MM.1S (cell line): Measurements from ENCODE around the gene CACNA2D1.

ENCODE experiments used
- DNase-seq: peaks from one replicate; pipeline ENCODE4 v3.0.0-alpha.2; 2015
- H2AFZ ChIP-seq: fragments of 300-600 bp; sonication (generic); 2 replicates; pipeline ENCODE4 v1.6.0; 2016; ENCODE audit warnings: antibody characterized with exemption, low read length
- H3F3A ChIP-seq: fragments of 300-600 bp; sonication (generic); 2 replicates; pipeline ENCODE4 v1.6.1; 2016; ENCODE audit warnings: mild to moderate bottlenecking, antibody characterized with exemption, low read length, moderate library complexity, mixed read lengths; ENCODE audit not compliant: insufficient read depth
- H3K27ac ChIP-seq: fragments of 300-600 bp; sonication (generic); 2 replicates; pipeline ENCODE4 v1.5.1; 2016; ENCODE audit warnings: mild to moderate bottlenecking, low read length
- H3K27me3 ChIP-seq: fragments of 300-600 bp; sonication (generic); replicated peaks from 2 replicates; pipeline ENCODE4 v1.6.0; 2016; ENCODE audit warnings: low read length; ENCODE audit not compliant: insufficient read depth
- H3K36me3 ChIP-seq: fragments of 300-600 bp; sonication (generic); replicated peaks from 2 replicates; pipeline ENCODE4 v1.6.1; 2016; ENCODE audit warnings: mild to moderate bottlenecking, low read length, mixed read lengths; ENCODE audit not compliant: insufficient read depth
- H3K4me1 ChIP-seq: fragments of 300-600 bp; sonication (generic); 2 replicates; pipeline ENCODE4 v1.6.1; 2016; ENCODE audit warnings: low read length, mixed read lengths
- H3K4me2 ChIP-seq: fragments of 300-600 bp; sonication (generic); 2 replicates; pipeline ENCODE4 v1.6.0; 2016; ENCODE audit warnings: low read depth, low read length
- H3K4me3 ChIP-seq: fragments of 300-600 bp; sonication (generic); 2 replicates; pipeline ENCODE4 v1.5.1; 2016; ENCODE audit warnings: low read length, mixed read lengths
- H3K79me2 ChIP-seq: fragments of 300-600 bp; sonication (generic); 2 replicates; pipeline ENCODE4 v1.6.1; 2016; ENCODE audit warnings: mixed run types, low read length, mixed read lengths
- H3K9ac ChIP-seq: fragments of 300-600 bp; sonication (generic); 2 replicates; pipeline ENCODE4 v1.6.1; 2016; ENCODE audit warnings: low read length, mixed read lengths
- H3K9me2 ChIP-seq: fragments of 300-600 bp; sonication (generic); replicated peaks from 2 replicates; pipeline ENCODE4 v1.6.1; 2016; ENCODE audit warnings: mild to moderate bottlenecking, low read length, mixed read lengths; ENCODE audit not compliant: insufficient read depth
- H3K9me3 ChIP-seq: fragments of 300-600 bp; sonication (generic); replicated peaks from 2 replicates; pipeline ENCODE4 v1.6.1; 2016; ENCODE audit warnings: mild to moderate bottlenecking, low read length, mixed read lengths; ENCODE audit not compliant: insufficient read depth
- H4K20me1 ChIP-seq: fragments of 300-600 bp; sonication (generic); 2 replicates; pipeline ENCODE4 v1.6.1; 2016; ENCODE audit warnings: mild to moderate bottlenecking, low read length, moderate library complexity, mixed read lengths; ENCODE audit not compliant: insufficient read depth
- CTCF ChIP-seq: fragments of 300-600 bp; sonication (generic); IDR thresholded peaks from 2 replicates; pipeline ENCODE4 v1.5.1; 2016; ENCODE audit warnings: antibody characterized with exemption, low read length, mixed read lengths
- EZH2 ChIP-seq: fragments of 300-600 bp; sonication (generic); optimal IDR thresholded peaks from 2 replicates; pipeline ENCODE3; 2017; ENCODE audit warnings: low read depth, mild to moderate bottlenecking, antibody characterized with exemption, low read length, mixed read lengths
- EZH2phosphoT487 ChIP-seq: fragments of 300-600 bp; sonication (generic); IDR thresholded peaks from 2 replicates; pipeline ENCODE4 v1.6.1; 2018; ENCODE audit warnings: antibody characterized with exemption, low read length

Gene CACNA2D1

GRCh38 chr7:82183634-82184033, 259.9 kb downstream of the CACNA2D1 start:
- no peaks in the 10 kb centered on the region for H3K36me3 ChIP-seq
- H2AFZ ChIP-seq, result no peak overlapping the region
- H3K9me3 ChIP-seq, result no peaks in the 10 kb centered on the region
- H3K27me3 ChIP-seq, result no peaks in the 10 kb centered on the region
- no peak for TF ChIP-seq EZH2
- TF ChIP-seq CTCF, result no peak
- TF ChIP-seq EZH2phosphoT487, result no peak
- H3K4me2 ChIP-seq, result no peak overlapping the region
- no peaks in the 10 kb centered on the region for H4K20me1 ChIP-seq
- H3K9ac ChIP-seq, result no peak overlapping the region
- no peak for DNase-seq
- no peak overlapping the region for H3K4me3 ChIP-seq
- H3F3A ChIP-seq, result no peaks in the 10 kb centered on the region
- H3K4me1 ChIP-seq, result no peaks in the 10 kb centered on the region
- no peaks in the 10 kb centered on the region for H3K79me2 ChIP-seq
- no peaks in the 10 kb centered on the region for H3K9me2 ChIP-seq
- no peak overlapping the region for H3K27ac ChIP-seq

GRCh38 chr7:82179311-82179710, 264.3 kb downstream of the CACNA2D1 start:
- no peaks in the 10 kb centered on the region for H3F3A ChIP-seq
- no peak for DNase-seq
- no peak overlapping the region for H2AFZ ChIP-seq
- no peak overlapping the region for H3K9ac ChIP-seq
- H3K4me2 ChIP-seq, result no peak overlapping the region
- H3K36me3 ChIP-seq, result no peaks in the 10 kb centered on the region
- no peaks in the 10 kb centered on the region for H3K27me3 ChIP-seq
- no peaks in the 10 kb centered on the region for H3K9me2 ChIP-seq
- no peaks in the 10 kb centered on the region for H4K20me1 ChIP-seq
- no peak for TF ChIP-seq CTCF
- no peak for TF ChIP-seq EZH2phosphoT487
- TF ChIP-seq EZH2, result no peak
- H3K4me3 ChIP-seq, result no peak overlapping the region
- no peaks in the 10 kb centered on the region for H3K9me3 ChIP-seq
- H3K79me2 ChIP-seq, result no peaks in the 10 kb centered on the region
- H3K4me1 ChIP-seq, result no peaks in the 10 kb centered on the region
- no peak overlapping the region for H3K27ac ChIP-seq

- Histone ChIP-seq H3K4me3 (no peak overlapping the region), H3K27ac (no peak overlapping the region), H3F3A (no peaks in the 10 kb centered on the region), H2AFZ (no peak overlapping the region), H3K36me3 (no peaks in the 10 kb centered on the region), H4K20me1 (no peaks in the 10 kb centered on the region), H3K27me3 (no peaks in the 10 kb centered on the region), H3K9me3 (no peaks in the 10 kb centered on the region), H3K9me2 (no peaks in the 10 kb centered on the region), H3K4me1 (no peaks in the 10 kb centered on the region), H3K4me2 (no peak overlapping the region), H3K9ac (no peak overlapping the region), H3K79me2 (no peaks in the 10 kb centered on the region)
- TF ChIP-seq EZH2phosphoT487 (no peak), EZH2 (no peak), CTCF (no peak)
- DNase-seq, result no peak
Observed at GRCh38 chr7:82175319-82175718, 268.3 kb downstream of the CACNA2D1 start.
